ENCODE results near the gene MRPL58.
"Not testable (repeated sequence)": the region's sequence is repeated elsewhere in the genome, so short reads cannot be mapped to it uniquely, and the experiment has no call there.

The MRPL58 gene

GRCh38 chr17:75012346-75013091 is at the start of gene MRPL58:
Gene MRPL58, plus strand, starts transcription at chr17:75012670. Its CDS starts 17 bp downstream, at chr17:75012687.
- in situ Hi-C loops (cut with HindIII; ENCODE audit: low sequenced_read_pairs) = no loop called here

GRCh38 chr17:74963656-74964055 is 48.8 kb upstream of the MRPL58 start:
- in situ Hi-C loops (cut with HindIII; ENCODE audit: low sequenced_read_pairs) = no loop called here

GRCh38 chr17:74964246-74964761 is 48.2 kb upstream of the MRPL58 start:
- in situ Hi-C loops (cut with HindIII; ENCODE audit: low sequenced_read_pairs) = no loop called here

- in situ Hi-C loops (cut with HindIII; ENCODE audit: low sequenced_read_pairs) = no loop called here
Measured at GRCh38 chr17:74964988-74965622, 47.4 kb upstream of the MRPL58 start.

GRCh38 chr17:74968361-74968780 is 44.1 kb upstream of the MRPL58 start:
- in situ Hi-C loops (cut with HindIII; ENCODE audit: low sequenced_read_pairs) = no loop called here

- in situ Hi-C loops (cut with HindIII; ENCODE audit: low sequenced_read_pairs) = not testable (repeated sequence)
Measured at GRCh38 chr17:74969501-74969900, 43.0 kb upstream of the MRPL58 start.

- in situ Hi-C loops (cut with HindIII; ENCODE audit: low sequenced_read_pairs) = no loop called here
Measured at GRCh38 chr17:74970395-74970794, 42.1 kb upstream of the MRPL58 start.

- in situ Hi-C loops (cut with HindIII; ENCODE audit: low sequenced_read_pairs) = no loop called here
Measured at GRCh38 chr17:74971069-74971841, 41.2 kb upstream of the MRPL58 start.

- in situ Hi-C loops (cut with HindIII; ENCODE audit: low sequenced_read_pairs) = no loop called here
Measured at GRCh38 chr17:74971842-74972106, 40.7 kb upstream of the MRPL58 start.

GRCh38 chr17:74972107-74972972 is 40.1 kb upstream of the MRPL58 start, which contains the start of gene HID1:
Gene HID1, minus strand, starts transcription at chr17:74972759. Its CDS starts 103 bp downstream, at chr17:74972656.
- in situ Hi-C loops (cut with HindIII; ENCODE audit: low sequenced_read_pairs) = no loop called here

GRCh38 chr17:74972973-74973328 is 39.5 kb upstream of the MRPL58 start:
- in situ Hi-C loops (cut with HindIII; ENCODE audit: low sequenced_read_pairs) = no loop called here

GRCh38 chr17:74975943-74976342 is 36.5 kb upstream of the MRPL58 start:
- in situ Hi-C loops (cut with HindIII; ENCODE audit: low sequenced_read_pairs) = no loop called here

- in situ Hi-C loops (cut with HindIII; ENCODE audit: low sequenced_read_pairs) = no loop called here
Measured at GRCh38 chr17:74977802-74978201, 34.7 kb upstream of the MRPL58 start.

GRCh38 chr17:74978240-74978639 is 34.2 kb upstream of the MRPL58 start:
- in situ Hi-C loops (cut with HindIII; ENCODE audit: low sequenced_read_pairs) = no loop called here

- in situ Hi-C loops (cut with HindIII; ENCODE audit: low sequenced_read_pairs) = no loop called here
Measured at GRCh38 chr17:74979408-74980146, 32.9 kb upstream of the MRPL58 start.

GRCh38 chr17:74981318-74981978 is 31.0 kb upstream of the MRPL58 start:
- in situ Hi-C loops (cut with HindIII; ENCODE audit: low sequenced_read_pairs) = no loop called here

- in situ Hi-C loops (cut with HindIII; ENCODE audit: low sequenced_read_pairs) = no loop called here
Measured at GRCh38 chr17:74981979-74982662, 30.3 kb upstream of the MRPL58 start.

GRCh38 chr17:74982663-74983313 is 29.7 kb upstream of the MRPL58 start:
- in situ Hi-C loops (cut with HindIII; ENCODE audit: low sequenced_read_pairs) = not testable (repeated sequence)
